ENCODE measurements around the gene CKAP2L.
"Not testable (repeated sequence)": the region's sequence is repeated elsewhere in the genome, so short reads cannot be mapped to it uniquely, and the experiment has no call there.

CKAP2L gene

GRCh38 chr2:112710956-112711750, 53.3 kb downstream of the CKAP2L start:
- TF ChIP-seq SP1 (IDR thresholded peaks at IDR 0.05) (no peak), FOXK2 (IDR thresholded peaks at IDR 0.05) (no peak), TARDBP (IDR thresholded peaks at IDR 0.05) (no peak), LEF1 (IDR thresholded peaks at IDR 0.05; ENCODE audit: borderline replicate concordance) (no peak), SUZ12 (IDR thresholded peaks at IDR 0.05) (no peak), ZNF384 (IDR thresholded peaks at IDR 0.05) (no peak), FOXM1 (IDR thresholded peaks at IDR 0.05; ENCODE audit: borderline replicate concordance) (no peak), FOXA1 (IDR thresholded peaks at IDR 0.05) (no peak), ELF4 (IDR thresholded peaks at IDR 0.05) (no peak), BHLHE40 (IDR thresholded peaks at IDR 0.05; ENCODE audit: borderline replicate concordance) (no peak), HDGF (IDR thresholded peaks at IDR 0.05; ENCODE audit: borderline replicate concordance) (no peak), L3MBTL2 (conservative IDR thresholded peaks at IDR 0.05) (no peak), ARNT (IDR thresholded peaks at IDR 0.05) (no peak), PKNOX1 (IDR thresholded peaks at IDR 0.05) (no peak), NFRKB (IDR thresholded peaks at IDR 0.05) (no peak), CTBP1 (IDR thresholded peaks at IDR 0.05; ENCODE audit: borderline replicate concordance) (no peak)
- CTCF ChIA-PET, result no interaction called here
- no peak for DNase-seq (ENCODE audit: extremely low spot score)
- POLR2A ChIA-PET, result no interaction called here

DNA sequence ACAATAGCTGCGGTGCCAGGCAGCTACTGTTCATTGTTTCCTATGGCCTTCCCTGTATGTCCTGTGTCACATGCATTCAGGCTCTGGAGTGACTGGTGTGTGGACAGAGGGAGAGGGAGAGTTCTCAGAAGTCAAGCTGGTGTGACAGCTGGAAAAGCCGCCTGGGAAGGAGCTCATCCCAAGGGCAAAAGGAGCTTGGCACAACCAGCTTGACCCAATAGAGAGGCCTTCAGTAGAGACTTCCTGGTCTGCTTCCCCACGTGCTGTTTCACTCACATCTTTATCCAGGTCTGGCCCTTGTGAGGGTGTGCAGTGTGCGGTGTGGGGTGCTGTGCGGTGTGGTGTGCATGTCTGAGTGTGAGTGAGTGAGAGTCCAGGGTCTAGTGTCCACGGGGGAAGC, 54.7 kb downstream of the CKAP2L start:
- no peak for TF ChIP-seq LEF1 (IDR thresholded peaks at IDR 0.05; ENCODE audit: borderline replicate concordance)
- POLR2A ChIA-PET, result interaction anchor here (1.0 kb wide), 1 partner anchor 26 kb away, joined by 3 read pairs; no protein-coding TSS in a partner anchor
- DNase-seq (ENCODE audit: extremely low spot score), result no peak
- CTCF ChIA-PET, result no interaction called here

- ChIA-PET POLR2A (no interaction called here), CTCF (interaction anchor here (0.7 kb wide), 1 partner anchor 690 kb away, joined by 3 read pairs; no protein-coding TSS in a partner anchor)
- no peak for TF ChIP-seq FOXK2 (IDR thresholded peaks at IDR 0.05)
- no peak for TF ChIP-seq BHLHE40 (IDR thresholded peaks at IDR 0.05; ENCODE audit: borderline replicate concordance)
- TF ChIP-seq LEF1 (IDR thresholded peaks at IDR 0.05; ENCODE audit: borderline replicate concordance), result no peak
- no peak for TF ChIP-seq ELF4 (IDR thresholded peaks at IDR 0.05)
- TF ChIP-seq SUZ12 (IDR thresholded peaks at IDR 0.05), result no peak
- no peak for TF ChIP-seq HDGF (IDR thresholded peaks at IDR 0.05; ENCODE audit: borderline replicate concordance)
- no peak for TF ChIP-seq FOXA1 (IDR thresholded peaks at IDR 0.05)
- TF ChIP-seq PKNOX1 (IDR thresholded peaks at IDR 0.05), result no peak
- no peak for TF ChIP-seq TARDBP (IDR thresholded peaks at IDR 0.05)
- TF ChIP-seq ARNT (IDR thresholded peaks at IDR 0.05), result no peak
- no peak for TF ChIP-seq L3MBTL2 (conservative IDR thresholded peaks at IDR 0.05)
- TF ChIP-seq SP1 (IDR thresholded peaks at IDR 0.05), result no peak
- no peak for TF ChIP-seq NFRKB (IDR thresholded peaks at IDR 0.05)
- no peak for DNase-seq (ENCODE audit: extremely low spot score)
Measured at GRCh38 chr2:112708968-112709367, 55.4 kb downstream of the CKAP2L start.

- DNase-seq (ENCODE audit: extremely low spot score); POLR2A ChIA-PET: not testable (repeated sequence)
- CTCF ChIA-PET, result interaction anchor here (0.7 to 1.7 kb wide), 4 partner anchors 16 to 81 kb away, joined by 3 to 6 read pairs (median 4); no protein-coding TSS in a partner anchor
Measured at GRCh38 chr2:112706947-112707346, 57.5 kb downstream of the CKAP2L start.

GRCh38 chr2:112706170-112706664, 58.2 kb downstream of the CKAP2L start:
- POLR2A ChIA-PET, result no interaction called here
- CTCF ChIA-PET, result interaction anchor here (1.3 kb wide), 1 partner anchor 15 kb away, joined by 6 read pairs; no protein-coding TSS in a partner anchor
- DNase-seq (ENCODE audit: extremely low spot score), result no peak
- TF ChIP-seq CTBP1 (IDR thresholded peaks at IDR 0.05; ENCODE audit: borderline replicate concordance), result no peak
- no peak for TF ChIP-seq TARDBP (IDR thresholded peaks at IDR 0.05)
- TF ChIP-seq NFRKB (IDR thresholded peaks at IDR 0.05), result no peak
- TF ChIP-seq SUZ12 (IDR thresholded peaks at IDR 0.05), result no peak
- TF ChIP-seq FOXM1 (IDR thresholded peaks at IDR 0.05; ENCODE audit: borderline replicate concordance), result no peak
- TF ChIP-seq FOXA1 (IDR thresholded peaks at IDR 0.05), result no peak
- TF ChIP-seq ZNF384 (IDR thresholded peaks at IDR 0.05), result no peak
- TF ChIP-seq FOXK2 (IDR thresholded peaks at IDR 0.05), result no peak
- no peak for TF ChIP-seq ELF4 (IDR thresholded peaks at IDR 0.05)
- TF ChIP-seq PKNOX1 (IDR thresholded peaks at IDR 0.05), result no peak
- TF ChIP-seq SP1 (IDR thresholded peaks at IDR 0.05), result no peak
- no peak for TF ChIP-seq ARNT (IDR thresholded peaks at IDR 0.05)
- no peak for TF ChIP-seq LEF1 (IDR thresholded peaks at IDR 0.05; ENCODE audit: borderline replicate concordance)
- no peak for TF ChIP-seq L3MBTL2 (conservative IDR thresholded peaks at IDR 0.05)
- TF ChIP-seq HDGF (IDR thresholded peaks at IDR 0.05; ENCODE audit: borderline replicate concordance), result no peak
- TF ChIP-seq BHLHE40 (IDR thresholded peaks at IDR 0.05; ENCODE audit: borderline replicate concordance), result no peak

- ChIA-PET CTCF (interaction anchor here (1.3 kb wide), 1 partner anchor 15 kb away, joined by 6 read pairs; no protein-coding TSS in a partner anchor), POLR2A (no interaction called here)
- no peak for TF ChIP-seq TARDBP (IDR thresholded peaks at IDR 0.05)
- TF ChIP-seq SP1 (IDR thresholded peaks at IDR 0.05), result no peak
- TF ChIP-seq PKNOX1 (IDR thresholded peaks at IDR 0.05), result no peak
- TF ChIP-seq NFRKB (IDR thresholded peaks at IDR 0.05), result no peak
- TF ChIP-seq FOXK2 (IDR thresholded peaks at IDR 0.05), result no peak
- no peak for TF ChIP-seq ELF4 (IDR thresholded peaks at IDR 0.05)
- no peak for TF ChIP-seq SUZ12 (IDR thresholded peaks at IDR 0.05)
- no peak for TF ChIP-seq HDGF (IDR thresholded peaks at IDR 0.05; ENCODE audit: borderline replicate concordance)
- no peak for TF ChIP-seq FOXA1 (IDR thresholded peaks at IDR 0.05)
- TF ChIP-seq BHLHE40 (IDR thresholded peaks at IDR 0.05; ENCODE audit: borderline replicate concordance), result no peak
- TF ChIP-seq LEF1 (IDR thresholded peaks at IDR 0.05; ENCODE audit: borderline replicate concordance), result no peak
- no peak for TF ChIP-seq ZNF384 (IDR thresholded peaks at IDR 0.05)
- no peak for TF ChIP-seq L3MBTL2 (conservative IDR thresholded peaks at IDR 0.05)
- no peak for TF ChIP-seq CTBP1 (IDR thresholded peaks at IDR 0.05; ENCODE audit: borderline replicate concordance)
- no peak for TF ChIP-seq FOXM1 (IDR thresholded peaks at IDR 0.05; ENCODE audit: borderline replicate concordance)
- DNase-seq (ENCODE audit: extremely low spot score), result no peak
Measured at GRCh38 chr2:112705575-112705974, 58.8 kb downstream of the CKAP2L start.
